Calu3 (cell line): ENCODE results near the gene C6orf163. TPM values are rescaled to one million over a fixed set of nuclear protein-coding genes. Genes with fewer than 3 reads are reported as not detected.
"Not testable (repeated sequence)": the region's sequence is repeated elsewhere in the genome, so short reads cannot be mapped to it uniquely, and the experiment has no call there.

Experiments
- BruUV-seq: library from RNA; stranded (reverse); fragments of 400-500 nt; replicated peaks from 2 replicates; lab custom pipeline; 2021; lab: Mats Ljungman, UMichigan
- CTCF ChIA-PET: fragments of 300-600 bp; sonication (Branson Sonifier 250); formaldehyde crosslinking; loops from one replicate; lab custom pipeline; 2022; ENCODE audit warnings: antibody characterized with exemption; lab: Charles Lee
- DNase-seq: peaks from one replicate; pipeline ENCODE4 v3.0.0; 2022
- H3K27ac Mint-ChIP-seq: one replicate; pipeline ENCODE4 v1.8.0; 2022; ENCODE audit warnings: mixed read lengths; ENCODE audit not compliant: unreplicated experiment
- H3K27me3 Mint-ChIP-seq: one replicate; pipeline ENCODE4 v1.8.0; 2022; ENCODE audit warnings: mixed read lengths; ENCODE audit not compliant: unreplicated experiment
- H3K36me3 Mint-ChIP-seq: one replicate; pipeline ENCODE4 v1.8.0; 2022; ENCODE audit warnings: mild to moderate bottlenecking, moderate library complexity, mixed read lengths; ENCODE audit not compliant: insufficient read depth, unreplicated experiment
- H3K4me1 Mint-ChIP-seq: one replicate; pipeline ENCODE4 v1.8.0; 2022; ENCODE audit warnings: mild to moderate bottlenecking, low read depth, mixed read lengths; ENCODE audit not compliant: unreplicated experiment
- H3K4me3 Mint-ChIP-seq: one replicate; pipeline ENCODE4 v1.8.0; 2022; ENCODE audit warnings: mild to moderate bottlenecking, low read depth, moderate library complexity, mixed read lengths; ENCODE audit not compliant: unreplicated experiment
- H3K9me3 Mint-ChIP-seq: one replicate; pipeline ENCODE4 v1.8.0; 2022; ENCODE audit warnings: low read depth, mixed read lengths; ENCODE audit not compliant: unreplicated experiment
- CTCF ChIP-seq: fragments of 200-600 bp; IDR thresholded peaks from one replicate; pipeline ENCODE4 v1.8.0; 2022; ENCODE audit warnings: antibody characterized with exemption; ENCODE audit not compliant: unreplicated experiment
- intact Hi-C: fragments of 100-400 bp; cut with micrococcal nuclease; formaldehyde crosslinking; loops from one replicate; pipeline ENCODE4 v1.10.0; 2022; ENCODE audit not compliant: unreplicated experiment
- total RNA-seq: library from RNA; stranded (reverse); gene quantifications from 2 replicates; pipeline ENCODE4 v1.2.3, GENCODE V29; 2022

Gene C6orf163
- total RNA-seq, 1 experiment from 2014 or later: 5.9 TPM

- Mint-ChIP-seq H3K4me3 (no peak overlapping the region), H3K4me1 (no peaks in the 10 kb centered on the region), H3K27ac (no peak overlapping the region), H3K27me3 (peaks cover 65% of the 10 kb centered on the region), H3K9me3 (no peaks in the 10 kb centered on the region), H3K36me3 (no peaks in the 10 kb centered on the region)
- TF ChIP-seq CTCF: no peak
- intact Hi-C loops: no loop called here
- no peak for DNase-seq
- CTCF ChIA-PET: interaction anchor here (0.8 kb wide), 1 partner anchor 39 kb away, joined by 4 read pairs; no protein-coding TSS in a partner anchor
- BruUV-seq: no TSS peak
Measured at GRCh38 chr6:87315071-87315470, 29.5 kb upstream of the C6orf163 start.

GRCh38 chr6:87319271-87319987 lies 25.2 kb upstream of the C6orf163 start:
- H3K9me3 Mint-ChIP-seq: no peaks in the 10 kb centered on the region
- CTCF ChIA-PET: interaction anchor here (0.6 kb wide), 1 partner anchor 104 kb away, joined by 3 read pairs; no protein-coding TSS in a partner anchor
- TF ChIP-seq CTCF: no peak

GRCh38 chr6:87322304-87323212 lies 22.1 kb upstream of the C6orf163 start, which contains the start of gene SMIM8:
SMIM8 (plus strand) TSS chr6:87322588; CDS start chr6:87337032, 14,444 bp downstream.
- no peaks in the 10 kb centered on the region for H3K27me3 Mint-ChIP-seq
- CTCF ChIA-PET: no interaction called here
- TF ChIP-seq CTCF: peak; percentile 94
- peaks cover 11% of the 10 kb centered on the region for H3K36me3 Mint-ChIP-seq
- BruUV-seq: no TSS peak
- H3K9me3 Mint-ChIP-seq: peaks cover 5% of the 10 kb centered on the region
- peak within 1 kb of the TSS; percentile 87 for H3K27ac Mint-ChIP-seq
- peak within 1 kb of the TSS; percentile 96 for H3K4me3 Mint-ChIP-seq
- intact Hi-C loops: loop anchor here (5.0 kb wide), 1 partner anchor 150 kb away; the partner anchor contains the start of gene SLC35A1
- peak; percentile 91 for DNase-seq
- H3K4me1 Mint-ChIP-seq: peaks cover 8% of the 10 kb centered on the region

More at GRCh38 chr6:87319271-87319987, 25.2 kb upstream of the C6orf163 start:
- Mint-ChIP-seq H3K36me3 (peaks cover 11% of the 10 kb centered on the region), H3K4me3 (no peak overlapping the region), H3K27ac (no peak overlapping the region), H3K4me1 (peaks cover 8% of the 10 kb centered on the region), H3K27me3 (peaks cover 28% of the 10 kb centered on the region)
- DNase-seq: no peak
- no TSS peak for BruUV-seq
- intact Hi-C loops: no loop called here

- H3K27me3 Mint-ChIP-seq, H3K4me1 Mint-ChIP-seq, CTCF ChIA-PET, H3K27ac Mint-ChIP-seq, H3K4me3 Mint-ChIP-seq, DNase-seq, H3K9me3 Mint-ChIP-seq, BruUV-seq: not testable (repeated sequence)
- intact Hi-C loops: loop anchor here (5.0 kb wide), 1 partner anchor 148 kb away; the partner anchor contains the start of gene SLC35A1
- H3K36me3 Mint-ChIP-seq: peaks cover 11% of the 10 kb centered on the region
Measured at GRCh38 chr6:87323880-87324279, 20.7 kb upstream of the C6orf163 start.
